ENCODE measurements around the gene DPP4.

- TF ChIP-seq CTCF (conservative IDR thresholded peaks at IDR 0.05; ENCODE audit: low read length) (no peak), EZH2phosphoT487 (IDR thresholded peaks at IDR 0.05; ENCODE audit: borderline replicate concordance, low read depth, low read length) (no peak)
Observed at GRCh38 chr2:161999321-161999720, 74.7 kb downstream of the DPP4 start.

All from OCI-LY7 (cell line).